ENCODE data around the gene LHX5. TPM values are rescaled to one million over a fixed set of nuclear protein-coding genes. Genes with fewer than 3 reads are reported as not detected.

The LHX5 gene
- total RNA-seq, 1 experiment from 2014 or later = not detected

GRCh38 chr12:113452458-113452857 is 19.2 kb downstream of the LHX5 start:
- ATAC-seq (no peak), DNase-seq (ENCODE audit: low read depth, low spot score) (no peak)
- TF ChIP-seq TCF7L2 (IDR thresholded peaks at IDR 0.05; ENCODE audit: low read depth, low read length) (no peak), SIN3A (IDR thresholded peaks at IDR 0.05; ENCODE audit: borderline replicate concordance, insufficient read depth, low read depth, low read length) (no peak), POLR2AphosphoS5 (IDR thresholded peaks at IDR 0.05; ENCODE audit: low read depth, low read length) (no peak)
- TF ChIP-seq, protein P1, sequence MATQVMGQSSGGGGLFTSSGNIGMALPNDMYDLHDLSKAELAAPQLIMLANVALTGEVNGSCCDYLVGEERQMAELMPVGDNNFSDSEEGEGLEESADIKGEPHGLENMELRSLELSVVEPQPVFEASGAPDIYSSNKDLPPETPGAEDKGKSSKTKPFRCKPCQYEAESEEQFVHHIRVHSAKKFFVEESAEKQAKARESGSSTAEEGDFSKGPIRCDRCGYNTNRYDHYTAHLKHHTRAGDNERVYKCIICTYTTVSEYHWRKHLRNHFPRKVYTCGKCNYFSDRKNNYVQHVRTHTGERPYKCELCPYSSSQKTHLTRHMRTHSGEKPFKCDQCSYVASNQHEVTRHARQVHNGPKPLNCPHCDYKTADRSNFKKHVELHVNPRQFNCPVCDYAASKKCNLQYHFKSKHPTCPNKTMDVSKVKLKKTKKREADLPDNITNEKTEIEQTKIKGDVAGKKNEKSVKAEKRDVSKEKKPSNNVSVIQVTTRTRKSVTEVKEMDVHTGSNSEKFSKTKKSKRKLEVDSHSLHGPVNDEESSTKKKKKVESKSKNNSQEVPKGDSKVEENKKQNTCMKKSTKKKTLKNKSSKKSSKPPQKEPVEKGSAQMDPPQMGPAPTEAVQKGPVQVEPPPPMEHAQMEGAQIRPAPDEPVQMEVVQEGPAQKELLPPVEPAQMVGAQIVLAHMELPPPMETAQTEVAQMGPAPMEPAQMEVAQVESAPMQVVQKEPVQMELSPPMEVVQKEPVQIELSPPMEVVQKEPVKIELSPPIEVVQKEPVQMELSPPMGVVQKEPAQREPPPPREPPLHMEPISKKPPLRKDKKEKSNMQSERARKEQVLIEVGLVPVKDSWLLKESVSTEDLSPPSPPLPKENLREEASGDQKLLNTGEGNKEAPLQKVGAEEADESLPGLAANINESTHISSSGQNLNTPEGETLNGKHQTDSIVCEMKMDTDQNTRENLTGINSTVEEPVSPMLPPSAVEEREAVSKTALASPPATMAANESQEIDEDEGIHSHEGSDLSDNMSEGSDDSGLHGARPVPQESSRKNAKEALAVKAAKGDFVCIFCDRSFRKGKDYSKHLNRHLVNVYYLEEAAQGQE (IDR thresholded peaks at IDR 0.05; ENCODE audit: insufficient read depth in 1 of 2, low read depth in 2 of 2, low read length in 1 of 2) = no peak
- TF ChIP-seq, protein P2, sequence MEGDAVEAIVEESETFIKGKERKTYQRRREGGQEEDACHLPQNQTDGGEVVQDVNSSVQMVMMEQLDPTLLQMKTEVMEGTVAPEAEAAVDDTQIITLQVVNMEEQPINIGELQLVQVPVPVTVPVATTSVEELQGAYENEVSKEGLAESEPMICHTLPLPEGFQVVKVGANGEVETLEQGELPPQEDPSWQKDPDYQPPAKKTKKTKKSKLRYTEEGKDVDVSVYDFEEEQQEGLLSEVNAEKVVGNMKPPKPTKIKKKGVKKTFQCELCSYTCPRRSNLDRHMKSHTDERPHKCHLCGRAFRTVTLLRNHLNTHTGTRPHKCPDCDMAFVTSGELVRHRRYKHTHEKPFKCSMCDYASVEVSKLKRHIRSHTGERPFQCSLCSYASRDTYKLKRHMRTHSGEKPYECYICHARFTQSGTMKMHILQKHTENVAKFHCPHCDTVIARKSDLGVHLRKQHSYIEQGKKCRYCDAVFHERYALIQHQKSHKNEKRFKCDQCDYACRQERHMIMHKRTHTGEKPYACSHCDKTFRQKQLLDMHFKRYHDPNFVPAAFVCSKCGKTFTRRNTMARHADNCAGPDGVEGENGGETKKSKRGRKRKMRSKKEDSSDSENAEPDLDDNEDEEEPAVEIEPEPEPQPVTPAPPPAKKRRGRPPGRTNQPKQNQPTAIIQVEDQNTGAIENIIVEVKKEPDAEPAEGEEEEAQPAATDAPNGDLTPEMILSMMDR (IDR thresholded peaks at IDR 0.05) = no peak
- POLR2A ChIA-PET = no interaction called here
- Histone ChIP-seq H3K9me3 (ENCODE audit: control insufficient read depth, insufficient read depth, low read depth, low read length) (no peaks in the 10 kb centered on the region), H3K4me1 (ENCODE audit: control insufficient read depth, insufficient read depth, low read length) (no peaks in the 10 kb centered on the region), H3K27me3 (ENCODE audit: control insufficient read depth, insufficient read depth, low read length) (no peaks in the 10 kb centered on the region), H3K36me3 (ENCODE audit: control insufficient read depth, insufficient read depth, low read length) (no peaks in the 10 kb centered on the region), H3K4me3 (ENCODE audit: low read depth in 2 of 2, low read length in 2 of 2) (no peak overlapping the region), H3K27ac (ENCODE audit: low read length) (no peak overlapping the region)
- intact Hi-C loops (cut with micrococcal nuclease; ENCODE audit: unreplicated experiment) (no loop called here), in situ Hi-C loops (cut with HindIII; ENCODE audit: low pct_unique_long_range_greater_than_20kb, low sequenced_read_pairs) (no loop called here)
- no TSS peak for BruUV-seq (replicated peaks)
- CTCF ChIA-PET = interaction anchor here (0.8 kb wide), 1 partner anchor 27 kb away, joined by 3 read pairs; no protein-coding TSS in a partner anchor

- intact Hi-C loops (cut with micrococcal nuclease; ENCODE audit: unreplicated experiment) (no loop called here), in situ Hi-C loops (cut with HindIII; ENCODE audit: low pct_unique_long_range_greater_than_20kb, low sequenced_read_pairs) (no loop called here)
- no peaks in the 10 kb centered on the region for H3K36me3 ChIP-seq (ENCODE audit: control insufficient read depth, insufficient read depth, low read length)
- ChIA-PET CTCF (no interaction called here), POLR2A (no interaction called here)
- H3K4me3 ChIP-seq (ENCODE audit: low read depth in 2 of 2, low read length in 2 of 2) = no peak overlapping the region
- ATAC-seq (no peak), DNase-seq (ENCODE audit: low read depth, low spot score) (no peak)
- no peaks in the 10 kb centered on the region for H3K4me1 ChIP-seq (ENCODE audit: control insufficient read depth, insufficient read depth, low read length)
- no peaks in the 10 kb centered on the region for H3K27me3 ChIP-seq (ENCODE audit: control insufficient read depth, insufficient read depth, low read length)
- BruUV-seq (replicated peaks) = no TSS peak
- no peak overlapping the region for H3K27ac ChIP-seq (ENCODE audit: low read length)
- TF ChIP-seq, protein P1 (IDR thresholded peaks at IDR 0.05; ENCODE audit: insufficient read depth in 1 of 2, low read depth in 2 of 2, low read length in 1 of 2) = no peak
- TF ChIP-seq POLR2AphosphoS5 (IDR thresholded peaks at IDR 0.05; ENCODE audit: low read depth, low read length) = no peak
- TF ChIP-seq, protein P2 (IDR thresholded peaks at IDR 0.05) = no peak
- TF ChIP-seq SIN3A (IDR thresholded peaks at IDR 0.05; ENCODE audit: borderline replicate concordance, insufficient read depth, low read depth, low read length) = no peak
- TF ChIP-seq TCF7L2 (IDR thresholded peaks at IDR 0.05; ENCODE audit: low read depth, low read length) = no peak
- no peaks in the 10 kb centered on the region for H3K9me3 ChIP-seq (ENCODE audit: control insufficient read depth, insufficient read depth, low read depth, low read length)
These were observed 21.8 kb downstream of the LHX5 start for GRCh38 chr12:113449839-113450238.

All from Panc1 (cell line).